HepG2 (cell line): Measurements from ENCODE around the gene WIPF3. TPM values are rescaled to one million over a fixed set of nuclear protein-coding genes. Genes with fewer than 3 reads are reported as not detected.

Experiments
- ATAC-seq: fragments of 200-7000 bp; cut with Tn5 transposase; 3 replicates; pipeline ENCODE4 v1.9.1; 2020; ENCODE audit warnings: mild to moderate bottlenecking, moderate library complexity
- BruUV-seq: library from RNA; stranded (reverse); fragments of 400-500 nt; replicated peaks from 2 replicates; lab custom pipeline; 2021; lab: Mats Ljungman, UMichigan
- CTCF ChIA-PET: fragments of 300-600 bp; formaldehyde crosslinking; extraction: SDS; loops from one replicate; lab custom pipeline; 2021; ENCODE audit warnings: low total read pairs, inconsistent platforms, low intra/inter-chr PET ratio; lab: Yijun Ruan, JAX
- POLR2A ChIA-PET: fragments of 350-600 bp; sonication (Branson Sonifier 250); formaldehyde crosslinking; loops from one replicate; lab custom pipeline; 2020; ENCODE audit warnings: antibody characterized with exemption, inconsistent platforms; lab: Yijun Ruan, JAX
- DNase-seq: peaks from one replicate; pipeline ENCODE4 v3.0.0-alpha.2; 2015; ENCODE audit warnings: low spot score
- FAIRE-seq: peaks from 3 replicates; lab custom pipeline; 2011; peaks lifted over from hg19 to GRCh38; lab: Jason Lieb, UNC
- H2AFZ ChIP-seq: one replicate; pipeline ENCODE4 v1.6.1; 2011; ENCODE audit warnings: low read length, inconsistent platforms
- H3K27ac ChIP-seq: fragments of 300-600 bp; 3 replicates; pipeline ENCODE4 v1.8.0; 2011; ENCODE audit warnings: mixed run types, mild to moderate bottlenecking, mixed read lengths, low read length, inconsistent platforms; ENCODE audit not compliant: insufficient read depth; ENCODE audit errors: extremely low read length
- H3K27me3 ChIP-seq, 2 experiments: fragments of 200-600 bp in 1 of 2; 2 replicates in 1 of 2; 3 replicates in 1 of 2; pipeline versions ENCODE4 v1.6.0 to v1.8.0; 2011; ENCODE audit warnings: low read length in 2 of 2, mild to moderate bottlenecking in 2 of 2, moderate library complexity in 2 of 2, inconsistent platforms in 1 of 2; ENCODE audit not compliant: insufficient read depth in 2 of 2, control insufficient read depth in 1 of 2
- H3K36me3 ChIP-seq, 2 experiments: fragments of 200-600 bp in 1 of 2; replicated peaks in 1 of 2; 2 replicates in 1 of 2; 3 replicates in 1 of 2; pipeline versions ENCODE4 v1.5.1 to v1.8.0; 2011; ENCODE audit warnings: low read length in 2 of 2, inconsistent platforms in 1 of 2; ENCODE audit not compliant: insufficient read depth in 2 of 2, control insufficient read depth in 1 of 2
- H3K4me1 ChIP-seq: 2 replicates; pipeline ENCODE4 v1.5.1; 2012; ENCODE audit warnings: low read length, inconsistent platforms; ENCODE audit not compliant: insufficient read depth
- H3K4me2 ChIP-seq: 2 replicates; pipeline ENCODE4 v1.6.0; 2011; ENCODE audit warnings: low read depth, low read length, inconsistent platforms
- H3K4me3 ChIP-seq, 3 experiments: fragments of 200-600 bp in 1 of 3; sonication (generic), shearing (Covaris generic) in 1 of 3; replicated peaks in 1 of 3; 2 replicates each; pipeline ENCODE4 v1.5.1; 2011 to 2016; ENCODE audit warnings: low read length in 3 of 3, inconsistent platforms in 2 of 3, low read depth in 2 of 3, mild to moderate bottlenecking in 2 of 3, control low read depth in 1 of 3, mixed read lengths in 1 of 3; ENCODE audit not compliant: insufficient read depth in 1 of 3
- H3K79me2 ChIP-seq: one replicate; pipeline ENCODE4 v1.6.1; 2011; ENCODE audit warnings: low read length, inconsistent platforms; ENCODE audit not compliant: insufficient read depth
- H3K9ac ChIP-seq: 2 replicates; pipeline ENCODE4 v1.6.0; 2011; ENCODE audit warnings: mild to moderate bottlenecking, low read depth, low read length, inconsistent platforms; ENCODE audit not compliant: insufficient read depth
- H3K9me3 ChIP-seq: 2 replicates; pipeline ENCODE4 v1.5.1; 2012; ENCODE audit warnings: mild to moderate bottlenecking, low read length
- H4K20me1 ChIP-seq: 2 replicates; pipeline ENCODE4 v1.6.0; 2011; ENCODE audit warnings: inconsistent platforms, mild to moderate bottlenecking, low read length, moderate library complexity; ENCODE audit not compliant: insufficient read depth
- ARID4A ChIP-seq: sonication (generic); formaldehyde crosslinking; IDR thresholded peaks from 2 replicates; pipeline ENCODE4 v1.5.0; 2020; ENCODE audit warnings: mild to moderate bottlenecking, missing genetic modification reagents, borderline replicate concordance
- BORCS8-MEF2B ChIP-seq: sonication (generic); formaldehyde crosslinking; IDR thresholded peaks from 2 replicates; pipeline ENCODE4 v1.8.0; 2022; ENCODE audit warnings: mild to moderate bottlenecking, missing genetic modification reagents
- FOXJ3 ChIP-seq: sonication (generic); formaldehyde crosslinking; IDR thresholded peaks from 2 replicates; pipeline ENCODE4 v1.4.0; 2020; ENCODE audit warnings: missing genetic modification reagents, mild to moderate bottlenecking, borderline replicate concordance
- MBD4 ChIP-seq: IDR thresholded peaks from 2 replicates; pipeline ENCODE4 v1.6.1; 2012; ENCODE audit warnings: low read length, inconsistent platforms, borderline replicate concordance
- NFRKB ChIP-seq: fragments of 450-650 bp; IDR thresholded peaks from 2 replicates; pipeline ENCODE4 v1.6.1; 2017
- PITX1 ChIP-seq: sonication (generic); formaldehyde crosslinking; IDR thresholded peaks from 2 replicates; pipeline ENCODE4 v1.5.1; 2020; ENCODE audit warnings: mild to moderate bottlenecking, missing genetic modification reagents
- SAP130 ChIP-seq: IDR thresholded peaks from 2 replicates; pipeline ENCODE4 v1.6.1; 2016; ENCODE audit warnings: low read depth
- SMAD9 ChIP-seq: sonication (generic); formaldehyde crosslinking; IDR thresholded peaks from 2 replicates; pipeline ENCODE4 v1.5.1; 2020; ENCODE audit warnings: mild to moderate bottlenecking, missing genetic modification reagents
- ZFAT ChIP-seq: sonication (generic); formaldehyde crosslinking; conservative IDR thresholded peaks from 2 replicates; pipeline ENCODE4 v1.8.1; 2023; ENCODE audit warnings: missing genetic modification reagents, inconsistent platforms
- ZFP91 ChIP-seq: sonication (generic); formaldehyde crosslinking; IDR thresholded peaks from 2 replicates; pipeline ENCODE4 v1.9.0; 2022; ENCODE audit warnings: missing genetic modification reagents, mild to moderate bottlenecking, borderline replicate concordance
- ZNF326 ChIP-seq: sonication (generic); formaldehyde crosslinking; IDR thresholded peaks from 2 replicates; pipeline ENCODE4 v1.4.0; 2020; ENCODE audit warnings: missing genetic modification reagents, borderline replicate concordance
- ZNF549 ChIP-seq: sonication (generic); formaldehyde crosslinking; IDR thresholded peaks from 2 replicates; pipeline ENCODE4 v1.5.0; 2020; ENCODE audit warnings: missing genetic modification reagents
- ZNF703 ChIP-seq: sonication (generic); formaldehyde crosslinking; IDR thresholded peaks from 2 replicates; pipeline ENCODE4 v1.5.1; 2020; ENCODE audit warnings: missing genetic modification reagents, mild to moderate bottlenecking, moderate library complexity, borderline replicate concordance
- WGBS: methylation state at CpG from one replicate; pipeline ENCODE4 v1.1.6; 2017; ENCODE audit warnings: low lambda C conversion rate; 5-methylcytosine and 5-hydroxymethylcytosine counted together
- in situ Hi-C: cut with HindIII; loops from 2 replicates; pipeline ENCODE4 v1.10.0; 2017; ENCODE audit warnings: low pct_unique_long_range_greater_than_20kb; ENCODE audit not compliant: extremely low pct_ligation_motif_present
- intact Hi-C: fragments of 100-400 bp; cut with micrococcal nuclease; formaldehyde crosslinking; loops from one replicate; pipeline ENCODE4 v1.10.0; 2022; ENCODE audit not compliant: unreplicated experiment
- polyA plus RNA-seq, 8 experiments: library from polyadenylated mRNA; depleted of rRNA in 3 of 8; stranded (reverse) in 7 of 8; unstranded in 1 of 8; fragments of >200 nt; fragmentation: Illumina TruSeq in 4 of 8; extraction: Trizol in 4 of 8; gene quantifications; 2 replicates each; pipeline versions ENCODE4 v1.2.1 to v1.2.3, GENCODE V29; 2011 to 2016; ENCODE audit warnings: low read depth in 4 of 8, missing spikeins in 1 of 8, mixed read lengths in 1 of 8; ENCODE audit not compliant: insufficient read depth in 1 of 8
- total RNA-seq, 5 experiments: library from RNA; depleted of rRNA; stranded (reverse); fragments of >200 nt; fragmentation: Illumina TruSeq; extraction: Trizol; gene quantifications; 2 replicates each; pipeline ENCODE4 v1.2.3, GENCODE V29; 2016; ENCODE audit warnings: low read depth in 1 of 5
- TF ChIP-seq, protein P1 (sequence below): sonication (generic); formaldehyde crosslinking; IDR thresholded peaks from 2 replicates; pipeline ENCODE4 v1.8.1; 2023; ENCODE audit warnings: missing genetic modification reagents, mild to moderate bottlenecking, borderline replicate concordance

The WIPF3 gene
- total and polyA plus RNA-seq, 2 of the 13 experiments (the other 11 are each of a cell fraction or from before 2014, with no cell fraction given), result 0.03 TPM; not detected in 1

DNA sequence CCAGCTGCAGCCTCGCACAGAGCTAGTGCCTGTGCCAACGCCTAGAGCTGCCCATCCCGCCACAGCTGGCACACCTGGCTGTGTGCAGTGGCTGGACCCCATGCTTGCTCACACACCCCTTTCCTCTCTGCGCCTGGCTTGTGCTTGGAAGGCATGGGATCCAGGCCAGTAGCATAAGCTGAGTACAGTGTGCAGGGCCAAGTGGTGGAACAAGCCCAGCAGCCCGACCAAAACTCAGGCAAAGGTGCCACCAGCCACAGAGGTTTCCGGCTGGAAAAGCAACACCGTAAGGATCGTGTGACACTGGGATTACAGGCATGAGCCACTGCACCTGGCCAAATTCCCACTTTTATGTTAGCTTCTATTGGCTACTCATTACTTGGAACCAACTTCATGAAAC, 144.9 kb downstream of the WIPF3 start:
- WGBS, result 94% methylated on average over 4 of the region's 8 CpGs

More for the DNA sequence above, 144.9 kb downstream of the WIPF3 start:
- Histone ChIP-seq H3K9ac (no peak overlapping the region), H3K4me3 (no peak overlapping the region), H3K79me2 (peaks cover 2% of the 10 kb centered on the region), H4K20me1 (peaks cover 8% of the 10 kb centered on the region; the same call in 1 of the 2 replicates), H3K36me3 (peaks cover 38 to 86% of the 10 kb centered on the region in 2 experiments), H2AFZ (no peak overlapping the region), H3K27me3 (no peaks in the 10 kb centered on the region), H3K4me1 (no peaks in the 10 kb centered on the region), H3K27ac (no peak overlapping the region), H3K4me2 (no peak overlapping the region), H3K9me3 (no peaks in the 10 kb centered on the region)
- in situ Hi-C loops (no loop called here), intact Hi-C loops (no loop called here)
- TF ChIP-seq, protein P1, sequence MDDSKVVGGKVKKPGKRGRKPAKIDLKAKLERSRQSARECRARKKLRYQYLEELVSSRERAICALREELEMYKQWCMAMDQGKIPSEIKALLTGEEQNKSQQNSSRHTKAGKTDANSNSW (CRISPR knock-in tag), result no peak
- no peak for TF ChIP-seq ZNF703 (CRISPR knock-in tag)
- no peak for TF ChIP-seq ARID4A
- no peak for TF ChIP-seq FOXJ3 (CRISPR knock-in tag)
- no peak for TF ChIP-seq ZNF326 (CRISPR knock-in tag)
- TF ChIP-seq ZFP91 (CRISPR knock-in tag), result no peak
- no peak for TF ChIP-seq SAP130 (CRISPR knock-in tag)
- TF ChIP-seq SMAD9 (CRISPR knock-in tag), result no peak
- no peak for TF ChIP-seq ZFAT
- no peak for TF ChIP-seq NFRKB
- TF ChIP-seq BORCS8-MEF2B (CRISPR knock-in tag), result no peak
- no peak for TF ChIP-seq MBD4
- TF ChIP-seq PITX1, result no peak
- no peak for TF ChIP-seq ZNF549 (CRISPR knock-in tag)
- no peak for DNase-seq
- no TSS peak for BruUV-seq
- FAIRE-seq, result no peak
- no peak for ATAC-seq
- CTCF ChIA-PET, result no interaction called here
- POLR2A ChIA-PET, result no interaction called here
